K562 (cell line): ENCODE data around the gene LY6G6C. TPM values are rescaled to one million over a fixed set of nuclear protein-coding genes. Genes with fewer than 3 reads are reported as not detected.
A peak's percentile ranks its signal among the peaks of the same experiment; 100 is the strongest.

Experiments
- KDM5B ChIP-seq: fragments of 200-600 bp; sonication (generic); IDR thresholded peaks from 2 replicates; pipeline ENCODE4 v1.6.1; 2012; ENCODE audit warnings: low read depth, mild to moderate bottlenecking, moderate library complexity, low read length, control low read depth, inconsistent platforms; ENCODE audit not compliant: insufficient replicate concordance
- MAFG ChIP-seq: fragments of 450-650 bp; conservative IDR thresholded peaks from 2 replicates; pipeline ENCODE4 v1.6.1; 2016; ENCODE audit warnings: missing genetic modification characterization, missing compliant biosample characterization
- MXI1 ChIP-seq: IDR thresholded peaks from 2 replicates; pipeline ENCODE4 v1.6.1; 2011; ENCODE audit warnings: low read depth, mild to moderate bottlenecking, improper control_type of control experiment, low read length
- POU5F1 ChIP-seq: fragments of 150-350 bp; IDR thresholded peaks from 2 replicates; pipeline ENCODE4 v1.6.1; 2014; ENCODE audit warnings: borderline replicate concordance, low read length, low read depth, mild to moderate bottlenecking; ENCODE audit not compliant: partially characterized antibody
- SMAD4 ChIP-seq: fragments of 250-450 bp; sonication (Bioruptor Pico); conservative IDR thresholded peaks from 2 replicates; pipeline ENCODE4 v1.8.0; 2021; ENCODE audit warnings: inconsistent platforms, mild to moderate bottlenecking, moderate library complexity
- TFAM ChIP-seq: fragments of 250-450 bp; sonication (Bioruptor Pico); conservative IDR thresholded peaks from 2 replicates; pipeline ENCODE4 v1.5.0; 2021; ENCODE audit warnings: mild to moderate bottlenecking, moderate library complexity
- XRCC5 ChIP-seq: fragments of 200-400 bp; formaldehyde crosslinking; IDR thresholded peaks from 2 replicates; pipeline ENCODE4 v1.6.1; 2017; ENCODE audit warnings: low read depth, mild to moderate bottlenecking, low read length
- ZBTB40 ChIP-seq, 2 experiments: fragments of 450-650 bp in 1 of 2; sonication (generic) in 1 of 2; formaldehyde crosslinking in 1 of 2; IDR thresholded peaks; 2 replicates each; pipeline versions ENCODE4 v1.7.1 to v1.9.0; 2016 to 2022; ENCODE audit warnings: inconsistent platforms in 1 of 2, mild to moderate bottlenecking in 1 of 2, missing genetic modification reagents in 1 of 2
- ZKSCAN8 ChIP-seq: fragments of 200-800 bp; sonication (Bioruptor generic); IDR thresholded peaks from 2 replicates; pipeline ENCODE4 v1.6.1; 2016; ENCODE audit warnings: missing genetic modification characterization, missing compliant biosample characterization
- ZNF133 ChIP-seq: fragments of 250-450 bp; sonication (Bioruptor Pico); IDR thresholded peaks from 2 replicates; pipeline ENCODE4 v1.4.0; 2020; ENCODE audit warnings: mild to moderate bottlenecking
- ZNF134 ChIP-seq: fragments of 250-450 bp; sonication (Bioruptor Pico); conservative IDR thresholded peaks from 2 replicates; pipeline ENCODE4 v1.4.0; 2020
- ZNF212 ChIP-seq: fragments of 450-650 bp; formaldehyde crosslinking; IDR thresholded peaks from 2 replicates; pipeline ENCODE4 v1.4.0; 2020; ENCODE audit warnings: mild to moderate bottlenecking
- ZNF444 ChIP-seq: fragments of 250-450 bp; sonication (Bioruptor Pico); IDR thresholded peaks from 2 replicates; pipeline ENCODE4 v1.4.0; 2020; ENCODE audit warnings: mild to moderate bottlenecking, moderate library complexity
- ZNF696 ChIP-seq: fragments of 250-450 bp; sonication (Bioruptor Pico); conservative IDR thresholded peaks from 2 replicates; pipeline ENCODE4 v1.4.0; 2020; ENCODE audit warnings: mild to moderate bottlenecking, moderate library complexity
- polyA plus RNA-seq, 8 experiments: library from polyadenylated mRNA; depleted of rRNA in 4 of 8; stranded (reverse) in 5 of 8; unstranded in 3 of 8; fragments of >200 nt; fragmentation: Nextera tagmentation in 2 of 8; fragmentation: Illumina TruSeq in 1 of 8; extraction: Ambion mirVana in 2 of 8; extraction: Trizol in 1 of 8; gene quantifications; 2 replicates each; pipeline versions ENCODE4 v1.2.1 to v1.2.3, GENCODE V29; 2011 to 2014; ENCODE audit warnings: inconsistent platforms in 1 of 8, missing spikeins in 1 of 8
- total RNA-seq, 7 experiments: library from RNA; depleted of rRNA in 6 of 7; stranded (reverse); fragments of >200 nt in 6 of 7; fragmentation: Illumina TruSeq in 2 of 7; extraction: Trizol in 2 of 7; gene quantifications; 2 replicates each; pipeline versions ENCODE4 v1.2.1 to v1.2.3, GENCODE V29; 2011 to 2021; ENCODE audit warnings: low replicate concordance in 1 of 7
- TF ChIP-seq, protein P1 (sequence below), 2 experiments: fragments of 450-650 bp in 1 of 2; sonication (generic) in 1 of 2; formaldehyde crosslinking in 1 of 2; IDR thresholded peaks in 1 of 2; conservative IDR thresholded peaks in 1 of 2; 2 replicates each; pipeline versions ENCODE4 v1.6.1 to v1.8.1; 2016 to 2023; ENCODE audit warnings: mild to moderate bottlenecking in 2 of 2, moderate library complexity in 2 of 2, inconsistent platforms in 1 of 2, missing genetic modification reagents in 1 of 2

LY6G6C gene
- total and polyA plus RNA-seq, 9 of the 15 experiments (the other 6 are each of a cell fraction or from before 2014, with no cell fraction given) = 0.06 to 0.20 TPM; not detected in 7

DNA sequence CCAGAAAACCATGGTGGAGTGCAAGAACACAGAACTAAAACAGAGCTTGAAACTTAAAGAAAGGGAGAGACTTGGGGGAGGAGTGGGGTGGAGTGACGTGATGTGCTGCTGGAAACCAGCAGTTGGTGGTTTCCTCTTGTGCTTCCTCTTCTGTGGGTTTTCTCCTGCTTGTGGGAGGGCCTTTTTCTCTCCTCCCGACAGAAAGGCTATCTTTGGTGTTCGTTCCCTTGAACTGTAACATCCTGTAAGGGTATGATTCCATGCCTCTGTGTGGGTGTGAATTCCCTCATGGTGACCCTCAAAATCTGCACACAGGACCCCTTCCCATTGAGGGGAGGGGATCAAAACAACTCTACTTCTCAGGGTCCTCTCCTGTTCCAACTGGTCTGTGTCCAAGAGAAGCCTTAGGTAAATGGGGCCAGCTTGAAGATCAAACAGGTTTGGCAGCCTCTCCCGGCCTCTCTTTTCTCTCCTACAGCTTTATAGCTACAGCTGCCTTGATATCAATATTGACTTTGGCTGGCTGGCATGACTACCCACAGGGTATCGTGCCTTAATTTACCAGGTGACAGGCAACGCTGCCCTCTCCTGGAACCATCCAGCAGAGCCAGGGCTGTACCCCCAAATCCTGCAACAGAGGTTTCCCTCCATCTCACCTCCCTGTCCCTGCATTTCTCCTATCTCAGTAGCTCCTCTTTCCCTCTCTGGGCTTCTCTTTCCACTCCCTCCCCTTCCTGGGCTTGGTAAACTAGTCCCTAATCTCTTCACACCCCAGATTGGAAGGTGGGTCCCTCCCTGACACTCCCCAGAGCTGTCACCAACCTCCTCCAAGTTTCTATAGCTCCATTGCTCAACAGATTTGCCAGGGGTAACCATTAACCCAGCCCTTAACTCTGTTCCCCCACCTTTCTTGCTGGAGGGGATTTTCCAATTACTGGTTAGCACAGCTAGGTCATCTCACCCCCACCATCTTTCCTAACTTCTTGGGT is 16.7 kb upstream of the LY6G6C start (continued):
- TF ChIP-seq, protein P1, sequence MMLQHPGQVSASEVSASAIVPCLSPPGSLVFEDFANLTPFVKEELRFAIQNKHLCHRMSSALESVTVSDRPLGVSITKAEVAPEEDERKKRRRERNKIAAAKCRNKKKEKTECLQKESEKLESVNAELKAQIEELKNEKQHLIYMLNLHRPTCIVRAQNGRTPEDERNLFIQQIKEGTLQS (IDR thresholded peaks at IDR 0.05) = no peak
- TF ChIP-seq, protein P1 (CRISPR knock-in tag; conservative IDR thresholded peaks at IDR 0.05) = peak; percentile 63
- TF ChIP-seq ZNF134 (CRISPR knock-in tag) = peak; percentile 39
- TF ChIP-seq SMAD4 (CRISPR knock-in tag) = peak; percentile 79
- TF ChIP-seq KDM5B = peak; percentile 69
- TF ChIP-seq XRCC5 = 0 out of 2 replicates have a peak, but pooled peaks have one; percentile 71
- no peak for TF ChIP-seq ZBTB40 (IDR thresholded peaks at IDR 0.05)
- TF ChIP-seq ZBTB40 (CRISPR knock-in tag; IDR thresholded peaks at IDR 0.05) = no peak
- TF ChIP-seq ZNF696 (CRISPR knock-in tag) = no peak
- TF ChIP-seq TFAM (CRISPR knock-in tag) = no peak
- TF ChIP-seq ZNF444 (CRISPR knock-in tag) = no peak
- peak; percentile 29 for TF ChIP-seq POU5F1
- TF ChIP-seq ZKSCAN8 (CRISPR knock-in tag) = no peak
- 0 out of 2 replicates have a peak, but pooled peaks have one; percentile 9 for TF ChIP-seq ZNF212 (CRISPR knock-in tag)
- TF ChIP-seq MXI1 = 0 out of 2 replicates have a peak, but pooled peaks have one; percentile 46
- TF ChIP-seq ZNF133 (CRISPR knock-in tag) = peak; percentile 88
- 0 out of 2 replicates have a peak, but pooled peaks have one; percentile 4 for TF ChIP-seq MAFG
